ENCODE data around the gene ANAPC1.
"Not testable (repeated sequence)": the region's sequence is repeated elsewhere in the genome, so short reads cannot be mapped to it uniquely, and the experiment has no call there.

ANAPC1 gene, protein sequence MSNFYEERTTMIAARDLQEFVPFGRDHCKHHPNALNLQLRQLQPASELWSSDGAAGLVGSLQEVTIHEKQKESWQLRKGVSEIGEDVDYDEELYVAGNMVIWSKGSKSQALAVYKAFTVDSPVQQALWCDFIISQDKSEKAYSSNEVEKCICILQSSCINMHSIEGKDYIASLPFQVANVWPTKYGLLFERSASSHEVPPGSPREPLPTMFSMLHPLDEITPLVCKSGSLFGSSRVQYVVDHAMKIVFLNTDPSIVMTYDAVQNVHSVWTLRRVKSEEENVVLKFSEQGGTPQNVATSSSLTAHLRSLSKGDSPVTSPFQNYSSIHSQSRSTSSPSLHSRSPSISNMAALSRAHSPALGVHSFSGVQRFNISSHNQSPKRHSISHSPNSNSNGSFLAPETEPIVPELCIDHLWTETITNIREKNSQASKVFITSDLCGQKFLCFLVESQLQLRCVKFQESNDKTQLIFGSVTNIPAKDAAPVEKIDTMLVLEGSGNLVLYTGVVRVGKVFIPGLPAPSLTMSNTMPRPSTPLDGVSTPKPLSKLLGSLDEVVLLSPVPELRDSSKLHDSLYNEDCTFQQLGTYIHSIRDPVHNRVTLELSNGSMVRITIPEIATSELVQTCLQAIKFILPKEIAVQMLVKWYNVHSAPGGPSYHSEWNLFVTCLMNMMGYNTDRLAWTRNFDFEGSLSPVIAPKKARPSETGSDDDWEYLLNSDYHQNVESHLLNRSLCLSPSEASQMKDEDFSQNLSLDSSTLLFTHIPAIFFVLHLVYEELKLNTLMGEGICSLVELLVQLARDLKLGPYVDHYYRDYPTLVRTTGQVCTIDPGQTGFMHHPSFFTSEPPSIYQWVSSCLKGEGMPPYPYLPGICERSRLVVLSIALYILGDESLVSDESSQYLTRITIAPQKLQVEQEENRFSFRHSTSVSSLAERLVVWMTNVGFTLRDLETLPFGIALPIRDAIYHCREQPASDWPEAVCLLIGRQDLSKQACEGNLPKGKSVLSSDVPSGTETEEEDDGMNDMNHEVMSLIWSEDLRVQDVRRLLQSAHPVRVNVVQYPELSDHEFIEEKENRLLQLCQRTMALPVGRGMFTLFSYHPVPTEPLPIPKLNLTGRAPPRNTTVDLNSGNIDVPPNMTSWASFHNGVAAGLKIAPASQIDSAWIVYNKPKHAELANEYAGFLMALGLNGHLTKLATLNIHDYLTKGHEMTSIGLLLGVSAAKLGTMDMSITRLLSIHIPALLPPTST (N-terminal part only)

DNA sequence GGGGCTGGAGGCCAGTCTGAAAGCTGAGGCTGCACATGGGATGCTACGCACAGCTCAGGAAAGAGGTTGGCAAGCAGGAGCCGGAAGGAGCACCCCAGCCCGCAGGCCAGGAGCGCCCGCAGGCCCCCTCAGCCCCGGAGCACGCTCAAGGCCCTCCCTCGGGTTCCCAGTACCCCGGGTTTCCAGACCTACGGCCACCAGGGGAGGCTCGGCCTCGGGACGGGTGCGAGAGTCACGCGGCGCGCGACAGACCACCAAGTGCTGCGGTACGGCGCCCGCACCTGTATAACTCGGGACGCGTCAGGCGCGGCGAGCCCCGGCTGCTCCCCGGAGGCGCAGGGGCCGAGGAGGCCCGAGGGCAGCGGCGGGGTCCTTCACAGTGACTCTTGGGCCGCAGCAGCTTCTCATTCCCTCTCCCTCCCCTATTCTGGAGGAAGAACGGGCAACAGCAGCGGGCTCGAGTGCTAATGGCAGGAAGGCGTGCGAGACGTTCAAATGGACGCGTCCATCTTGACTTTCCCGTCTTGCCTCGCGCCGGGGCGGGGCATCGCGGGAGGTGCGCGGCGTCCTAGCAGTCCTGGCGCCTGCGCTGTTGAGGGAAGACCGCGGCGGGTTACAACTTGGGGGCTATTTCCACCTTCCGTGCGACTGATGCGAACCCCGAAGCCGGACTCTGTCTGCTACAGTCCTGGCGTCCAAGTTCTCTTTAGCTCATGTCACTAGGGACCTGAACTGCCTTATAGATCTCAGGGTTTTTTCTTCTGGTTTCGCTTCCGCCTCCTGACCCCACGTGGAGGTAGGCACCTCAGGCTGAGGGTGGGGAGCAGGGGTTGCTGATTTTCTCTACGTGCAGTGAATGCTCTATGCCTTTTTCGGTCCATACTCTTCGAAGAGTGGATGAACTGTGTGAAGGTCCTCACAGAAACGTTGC, at the start of gene ANAPC1:
Gene ANAPC1 (minus strand): TSS at position 533 of the 931 bp plus-strand sequence. CDS start 3,368 bp downstream, outside the sequence.
- FAIRE-seq (no peak), DNase-seq (ENCODE audit: low spot score) (peak; percentile 65)

GRCh38 chr2:111932841-111933291, 48.9 kb upstream of the ANAPC1 start:
- FAIRE-seq (no peak), DNase-seq (ENCODE audit: low spot score) (no peak)

DNA sequence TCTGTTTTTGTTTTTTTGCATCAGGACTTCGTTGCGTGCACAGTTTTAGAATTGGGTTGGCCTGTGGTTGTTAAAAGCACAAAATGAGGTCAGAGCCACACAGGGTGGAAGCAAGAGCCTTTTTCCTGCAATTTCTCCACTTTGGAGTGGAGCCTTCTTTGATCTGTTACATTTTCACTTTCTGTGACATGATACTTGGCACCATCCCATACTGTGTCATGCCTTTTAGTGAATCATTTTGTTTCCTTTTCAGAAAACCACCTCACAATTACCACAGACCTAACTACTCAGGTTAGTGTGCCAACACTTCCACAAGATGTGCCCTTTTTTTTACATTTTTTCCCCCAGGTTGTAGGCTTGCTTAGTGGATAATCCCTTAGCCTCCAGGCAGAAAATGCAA, 46.9 kb upstream of the ANAPC1 start:
- DNase-seq (ENCODE audit: low spot score) (peak; percentile 72), FAIRE-seq (peak; percentile 94)

GRCh38 chr2:111930409-111930808, 46.4 kb upstream of the ANAPC1 start:
- FAIRE-seq (no peak), DNase-seq (ENCODE audit: low spot score) (no peak)

- FAIRE-seq = no peak
- DNase-seq (ENCODE audit: low spot score) = no peak
These were observed 43.7 kb upstream of the ANAPC1 start for GRCh38 chr2:111927723-111928122.

GRCh38 chr2:111924617-111925107, 40.7 kb upstream of the ANAPC1 start:
- FAIRE-seq (no peak), DNase-seq (ENCODE audit: low spot score) (no peak)

- DNase-seq (ENCODE audit: low spot score) = no peak
- no peak for FAIRE-seq
These were observed 39.3 kb upstream of the ANAPC1 start for GRCh38 chr2:111923276-111923804.

GRCh38 chr2:111919794-111920608, 36.0 kb upstream of the ANAPC1 start:
- FAIRE-seq (peak; percentile 93), DNase-seq (ENCODE audit: low spot score) (peak; percentile 77)

GRCh38 chr2:111919365-111919764, 35.4 kb upstream of the ANAPC1 start:
- DNase-seq (ENCODE audit: low spot score) (no peak), FAIRE-seq (no peak)

DNA sequence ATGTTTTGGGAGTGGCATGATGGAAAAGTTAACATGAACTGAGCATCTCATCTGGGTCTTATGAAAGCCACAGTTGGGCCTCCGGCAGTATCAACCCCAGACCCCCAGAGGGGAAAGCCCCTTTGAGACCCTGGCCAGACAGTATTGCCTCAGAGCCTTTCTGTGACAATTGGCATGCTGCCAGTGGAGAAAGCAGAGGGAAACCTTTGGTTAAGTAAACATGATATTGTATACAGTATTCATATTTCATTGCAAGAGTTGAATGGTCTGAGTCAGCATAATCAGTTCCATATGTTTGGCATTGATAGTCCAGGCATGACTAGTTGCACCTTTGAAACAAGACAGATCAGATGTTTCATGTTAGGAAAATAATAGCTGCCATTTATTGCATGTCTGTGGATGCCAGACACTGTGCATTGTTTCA, 34.4 kb upstream of the ANAPC1 start:
- FAIRE-seq (no peak), DNase-seq (ENCODE audit: low spot score) (no peak)

GRCh38 chr2:111917106-111917505, 33.1 kb upstream of the ANAPC1 start:
- FAIRE-seq (no peak), DNase-seq (ENCODE audit: low spot score) (no peak)

DNA sequence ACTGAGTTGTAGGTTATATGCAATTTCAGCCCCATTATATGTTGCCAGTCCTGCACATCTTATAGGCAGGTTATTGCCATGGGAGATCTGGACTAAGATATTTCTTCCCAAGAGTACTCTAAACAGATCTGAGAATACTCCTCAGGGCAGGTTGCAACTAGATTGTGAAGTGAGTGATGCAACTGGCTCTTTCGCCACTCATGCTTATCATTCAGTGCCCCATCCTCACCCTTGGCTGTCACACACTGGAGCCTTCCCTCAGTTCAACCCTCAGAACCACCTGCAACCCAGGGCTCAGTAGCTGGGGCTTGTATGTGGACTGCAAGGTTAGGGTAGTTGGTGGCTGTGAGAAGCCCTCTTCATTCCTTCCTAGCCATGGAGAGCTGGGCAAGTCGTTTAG, 28.6 kb upstream of the ANAPC1 start:
- DNase-seq (ENCODE audit: low spot score) (no peak), FAIRE-seq (no peak)

- DNase-seq (ENCODE audit: low spot score); FAIRE-seq: not testable (repeated sequence)
These were observed 27.4 kb upstream of the ANAPC1 start for GRCh38 chr2:111911295-111911977.

GRCh38 chr2:111910609-111911277, 26.8 kb upstream of the ANAPC1 start:
- DNase-seq (ENCODE audit: low spot score) = no peak
- no peak for FAIRE-seq

DNA sequence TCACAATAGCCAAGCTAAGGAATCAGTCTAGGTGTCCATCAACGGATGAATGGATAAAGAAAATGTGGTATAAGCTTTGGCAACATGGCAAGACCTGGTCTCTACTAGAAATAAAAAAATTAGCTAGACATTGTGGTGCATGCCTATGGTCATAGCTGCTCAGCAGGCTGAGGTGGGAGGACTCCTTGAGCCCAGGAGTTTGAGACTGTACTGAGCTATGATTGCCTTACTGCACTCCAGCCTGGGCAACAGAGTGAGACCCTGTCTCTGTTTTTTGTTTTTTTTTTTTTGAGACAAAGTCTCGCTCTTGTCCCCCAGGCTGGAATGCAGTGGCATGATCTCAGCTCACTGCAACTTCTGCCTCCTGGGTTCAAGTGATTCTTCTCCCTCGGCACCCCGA, 26.0 kb upstream of the ANAPC1 start:
- DNase-seq (ENCODE audit: low spot score); FAIRE-seq: not testable (repeated sequence)

- DNase-seq (ENCODE audit: low spot score) (peak; percentile 69), FAIRE-seq (peak; percentile 89)
These were observed 25.1 kb upstream of the ANAPC1 start for GRCh38 chr2:111909079-111909478.

GRCh38 chr2:111908578-111908977, 24.6 kb upstream of the ANAPC1 start:
- DNase-seq (ENCODE audit: low spot score) (no peak), FAIRE-seq (no peak)

Data from RCC 7860 (cell line).